Hematopoietic multipotent progenitor cell (in vitro differentiated cells): ENCODE measurements around the gene PTOV1. TPM values are rescaled to one million over a fixed set of nuclear protein-coding genes. Genes with fewer than 3 reads are reported as not detected.
A peak's percentile ranks its signal among the peaks of the same experiment; 100 is the strongest.

Experiments used
- DNase-seq, 3 donors: peaks; one replicate each; pipeline ENCODE4 v3.0.0-alpha.2; 2011 to 2015; ENCODE audit warnings: low read depth in 2 of 3, low spot score in 2 of 3
- total RNA-seq: library from RNA; depleted of rRNA; stranded (reverse); fragments of >200 nt; gene quantifications from one replicate; pipeline ENCODE4 v1.2.3, GENCODE V29; 2012

The PTOV1 gene
- total RNA-seq, 1 donor: 109 TPM

- no peak for DNase-seq
Observed at GRCh38 chr19:49857838-49858087, 6.8 kb downstream of the PTOV1 start.

GRCh38 chr19:49858088-49858985 is 7.4 kb downstream of the PTOV1 start:
- DNase-seq: no peak

GRCh38 chr19:49859682-49860335 is 8.8 kb downstream of the PTOV1 start:
- no peak for DNase-seq

DNA sequence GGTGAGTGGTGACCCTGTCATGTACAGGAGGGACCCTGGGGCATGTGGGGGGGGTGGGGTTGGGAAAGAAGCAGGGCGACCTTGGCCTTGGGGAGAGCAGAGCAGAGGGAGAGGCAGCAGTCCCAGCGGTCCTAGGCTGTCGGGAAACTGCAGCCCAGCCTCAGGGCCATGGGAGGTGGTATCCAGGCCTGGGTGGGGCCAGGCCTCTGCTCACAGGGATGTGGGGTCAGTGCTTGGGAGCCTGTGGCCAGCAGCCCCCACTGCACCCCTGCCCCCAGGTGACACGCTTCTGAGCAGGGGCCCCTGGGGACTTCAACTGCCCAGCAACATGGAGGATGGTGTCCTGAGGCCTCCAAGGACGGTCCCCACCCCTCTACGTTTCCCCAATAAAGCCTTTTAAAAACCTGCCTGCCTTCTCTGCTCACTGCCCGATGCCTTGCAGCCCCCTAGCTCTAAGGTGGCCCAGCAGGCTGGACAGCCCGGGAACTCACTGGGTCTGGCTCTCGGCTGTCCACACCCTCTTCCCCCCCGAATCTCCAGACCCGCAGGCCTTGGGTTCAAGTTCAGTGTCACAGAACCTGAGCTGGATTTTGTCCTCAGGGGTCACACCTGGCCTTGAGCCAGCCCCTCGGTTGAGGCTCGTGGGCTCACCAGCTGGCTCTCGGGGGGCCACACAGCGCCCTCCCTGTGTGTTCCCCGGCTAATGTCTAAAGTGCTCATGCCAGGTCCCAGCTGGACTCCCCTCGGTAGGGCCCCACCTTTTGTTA is 9.6 kb downstream of the PTOV1 start:
- DNase-seq: no peak

GRCh38 chr19:49861107-49861506 is 10.1 kb downstream of the PTOV1 start:
- no peak for DNase-seq

- DNase-seq: no peak
Observed at GRCh38 chr19:49861541-49862378, 10.8 kb downstream of the PTOV1 start.

- DNase-seq: peak in 1 of 3 donors; percentile 31
Observed at GRCh38 chr19:49862391-49863253, 11.7 kb downstream of the PTOV1 start.

DNA sequence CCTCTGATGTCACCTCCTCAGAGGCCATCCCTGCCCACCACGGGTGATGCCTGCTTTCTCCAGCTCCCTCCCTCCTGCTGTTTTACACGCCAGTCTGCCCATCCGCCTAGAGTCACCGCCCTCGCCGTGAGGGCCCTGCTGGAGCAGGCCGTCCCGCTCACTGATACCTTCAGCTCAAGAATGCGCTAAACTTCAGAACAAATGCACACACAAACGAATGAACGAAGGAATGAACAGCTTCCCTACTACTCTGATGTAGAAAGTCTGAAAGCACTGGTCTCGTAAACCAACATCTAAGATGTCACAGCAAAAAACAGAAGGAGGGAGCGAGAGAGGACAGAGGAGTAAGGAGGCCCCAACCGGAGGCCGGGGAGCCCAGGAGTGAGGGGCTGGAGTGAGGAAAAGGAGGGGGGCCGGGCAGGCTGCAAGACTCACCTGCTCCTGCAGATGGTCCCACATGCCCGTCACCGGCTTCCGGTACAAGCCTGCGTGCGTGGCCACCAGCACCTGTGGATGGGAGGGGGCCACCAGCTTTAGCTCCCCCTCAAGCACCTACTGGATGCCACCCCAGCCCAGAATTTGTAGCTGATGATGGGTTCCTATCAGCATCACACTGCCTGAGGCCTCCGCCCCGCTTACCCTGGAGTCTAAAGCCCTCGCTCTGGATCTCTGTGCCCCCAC is 12.4 kb downstream of the PTOV1 start:
- no peak for DNase-seq

DNA sequence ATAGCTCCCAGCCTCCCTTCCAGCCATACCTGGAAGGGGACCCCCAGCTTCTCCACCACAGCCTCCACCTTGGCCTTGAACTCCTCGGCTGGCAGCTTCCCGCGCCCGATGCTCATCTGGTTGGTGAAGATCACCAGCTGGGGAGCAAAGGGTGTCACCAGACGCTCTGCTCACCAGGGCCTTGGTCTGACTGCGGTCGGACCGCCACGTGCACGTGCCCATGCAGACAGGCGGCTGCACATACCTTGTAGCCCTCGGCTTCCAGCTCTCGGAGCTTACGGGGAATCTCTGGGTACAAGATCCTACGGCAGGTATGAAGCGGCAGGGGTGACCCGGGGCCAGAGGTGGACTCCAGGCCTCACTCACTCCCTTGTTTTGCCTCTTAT is 13.0 kb downstream of the PTOV1 start:
- DNase-seq: no peak

DNA sequence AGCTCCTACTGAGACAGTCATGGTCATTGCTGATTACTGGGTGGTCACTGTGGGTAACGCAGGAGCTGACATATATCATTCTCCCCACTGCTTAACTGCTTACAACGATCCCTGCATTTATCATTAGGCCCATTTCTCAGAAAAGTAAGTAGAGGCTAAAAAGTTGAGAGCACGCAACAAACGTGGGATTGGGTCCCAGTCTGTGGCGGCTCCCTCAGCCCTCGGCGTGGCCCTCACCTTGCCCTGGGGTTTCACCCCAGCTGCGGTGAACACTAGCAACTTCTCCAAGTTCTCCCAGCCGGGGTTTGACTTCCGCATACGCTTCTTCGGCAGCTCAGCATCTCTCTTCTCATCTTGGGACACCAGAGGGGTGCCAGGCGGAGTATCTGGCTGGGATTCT is 13.9 kb downstream of the PTOV1 start:
- DNase-seq: no peak

DNA sequence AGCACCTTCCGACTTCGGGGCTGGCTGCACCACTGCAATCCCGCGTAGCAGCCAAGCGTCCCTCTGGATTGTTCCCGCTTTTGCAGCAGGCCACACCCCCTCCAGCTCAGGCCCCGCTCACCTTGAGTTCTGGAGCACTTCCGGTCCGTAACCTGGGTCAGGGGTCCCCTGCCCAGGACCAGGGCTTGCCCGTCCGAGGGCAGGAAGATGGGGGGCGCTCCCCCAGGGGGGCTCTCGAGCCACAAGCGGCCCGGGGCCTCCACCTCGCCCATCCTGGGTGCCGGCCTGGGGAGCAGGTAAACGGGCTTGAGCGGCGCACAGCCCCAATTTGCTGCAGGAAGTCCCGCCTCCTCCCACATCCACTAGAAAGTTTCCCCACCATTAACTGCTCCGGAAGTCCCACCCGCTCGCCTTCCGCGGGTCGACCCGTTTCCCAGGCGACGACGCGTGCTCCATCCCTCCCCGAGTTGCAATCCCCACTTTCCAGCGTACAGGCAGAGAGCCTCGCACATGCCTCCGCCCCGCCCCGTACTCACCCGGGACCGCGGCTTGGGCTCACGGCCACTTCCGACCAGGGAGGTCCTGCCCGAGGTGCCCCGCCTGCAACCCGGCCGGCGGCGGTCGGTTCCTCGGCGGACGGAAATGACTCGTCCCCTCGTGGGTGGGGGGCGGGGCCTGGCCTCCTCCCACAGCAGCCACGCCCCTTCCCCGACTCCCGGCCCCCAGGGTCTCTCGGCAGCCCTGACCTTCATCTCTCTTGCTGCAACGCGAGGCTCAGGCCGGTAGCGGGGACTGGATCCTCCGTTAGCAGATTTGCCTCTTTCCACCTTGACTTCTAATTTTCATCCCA is 16.2 kb downstream of the PTOV1 start, which contains the start of gene PNKP:
Gene PNKP (minus strand): TSS at position 644 of the 850 bp plus-strand sequence. CDS start 372 bp downstream, at position 272.
- DNase-seq: peak; percentile 79 to 95 (median 88)

DNA sequence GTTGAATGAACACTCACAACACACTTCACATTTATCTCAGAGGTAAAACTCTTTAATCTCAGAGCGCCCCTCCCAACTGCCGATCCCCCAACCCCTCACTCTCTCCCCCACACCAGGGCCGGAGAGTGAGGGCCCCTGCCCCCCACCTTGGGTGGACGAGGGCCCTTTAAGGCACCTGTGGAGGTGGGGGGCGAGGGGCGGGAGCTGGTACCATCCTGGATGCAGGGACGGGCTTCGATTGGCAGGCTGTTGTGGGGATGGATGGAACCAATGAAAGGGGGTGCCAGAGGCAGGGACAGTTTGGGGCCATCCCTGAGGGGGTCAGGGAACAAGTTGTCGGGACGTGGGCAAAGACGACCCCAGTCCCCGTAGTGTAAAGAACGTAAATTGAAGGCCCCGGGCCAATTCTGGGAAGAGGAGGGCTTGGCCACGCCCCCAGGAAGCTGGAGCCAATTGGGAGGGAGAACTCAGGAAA is 18.1 kb downstream of the PTOV1 start:
- DNase-seq: no peak

GRCh38 chr19:49869484-49870308 is 18.7 kb downstream of the PTOV1 start:
- peak; percentile 87 to 100 (median 98) for DNase-seq

DNA sequence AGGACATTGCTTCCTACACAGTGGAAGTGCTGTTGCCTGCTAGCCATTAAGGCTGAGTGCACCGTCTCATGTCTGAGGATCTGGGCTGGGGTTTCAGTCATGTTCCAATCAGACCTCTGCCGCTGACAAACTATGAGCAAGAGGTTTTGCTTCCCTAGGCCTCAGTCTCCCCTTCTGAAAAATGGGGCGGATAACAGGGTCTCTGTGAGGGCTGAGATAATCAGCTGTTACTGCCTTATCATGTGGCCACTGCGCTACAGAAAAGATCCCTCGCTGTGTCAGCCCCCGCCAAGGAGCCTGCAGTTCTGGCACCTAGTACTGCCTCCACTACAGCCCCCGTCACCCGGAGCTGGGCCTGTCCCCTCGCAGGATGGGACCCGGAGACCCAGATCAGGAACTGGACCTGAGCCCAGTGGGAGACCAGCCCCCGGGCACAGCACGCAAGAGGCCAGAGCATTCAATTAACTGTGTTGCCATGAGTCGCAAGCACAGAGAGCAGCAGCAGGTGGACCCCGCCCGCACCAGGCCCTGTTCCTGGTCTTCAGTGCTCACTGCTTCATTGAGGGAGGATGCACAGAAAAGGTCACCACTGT is 19.4 kb downstream of the PTOV1 start:
- no peak for DNase-seq

DNA sequence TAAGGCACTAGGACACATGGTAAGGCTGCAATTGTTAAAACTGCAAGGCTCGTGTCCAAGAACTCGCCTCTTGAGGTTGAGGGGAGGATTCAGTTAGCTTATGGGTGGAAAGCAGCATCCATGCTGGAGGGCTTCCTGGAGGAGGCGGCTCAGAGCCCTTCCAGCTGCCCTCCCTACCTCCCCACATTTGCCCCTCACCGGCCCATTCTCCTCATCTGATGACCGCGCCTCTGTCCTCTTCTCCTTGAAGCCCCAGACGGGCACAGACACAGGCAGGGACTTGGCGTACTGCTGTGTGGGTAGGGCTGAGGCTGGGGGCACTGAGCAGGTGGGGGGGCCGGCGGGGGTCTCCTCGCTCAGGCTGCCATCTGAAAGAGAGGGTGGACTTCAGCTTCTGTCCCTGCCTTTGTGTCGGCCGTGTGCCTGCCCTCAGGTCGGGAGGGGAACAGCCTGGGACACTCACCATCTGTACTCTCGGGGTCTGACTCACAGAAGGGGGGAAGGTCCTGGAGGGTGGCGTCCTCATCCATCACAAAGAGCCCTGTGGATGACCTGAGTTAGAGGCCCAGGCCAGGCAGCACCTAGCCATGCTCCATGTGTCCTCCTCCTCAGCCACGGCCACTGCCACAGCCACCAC is 20.5 kb downstream of the PTOV1 start:
- no peak for DNase-seq
